ENCODE results near the gene PPAN.
A peak's percentile ranks its signal among the peaks of the same experiment; 100 is the strongest.

Gene PPAN

DNA sequence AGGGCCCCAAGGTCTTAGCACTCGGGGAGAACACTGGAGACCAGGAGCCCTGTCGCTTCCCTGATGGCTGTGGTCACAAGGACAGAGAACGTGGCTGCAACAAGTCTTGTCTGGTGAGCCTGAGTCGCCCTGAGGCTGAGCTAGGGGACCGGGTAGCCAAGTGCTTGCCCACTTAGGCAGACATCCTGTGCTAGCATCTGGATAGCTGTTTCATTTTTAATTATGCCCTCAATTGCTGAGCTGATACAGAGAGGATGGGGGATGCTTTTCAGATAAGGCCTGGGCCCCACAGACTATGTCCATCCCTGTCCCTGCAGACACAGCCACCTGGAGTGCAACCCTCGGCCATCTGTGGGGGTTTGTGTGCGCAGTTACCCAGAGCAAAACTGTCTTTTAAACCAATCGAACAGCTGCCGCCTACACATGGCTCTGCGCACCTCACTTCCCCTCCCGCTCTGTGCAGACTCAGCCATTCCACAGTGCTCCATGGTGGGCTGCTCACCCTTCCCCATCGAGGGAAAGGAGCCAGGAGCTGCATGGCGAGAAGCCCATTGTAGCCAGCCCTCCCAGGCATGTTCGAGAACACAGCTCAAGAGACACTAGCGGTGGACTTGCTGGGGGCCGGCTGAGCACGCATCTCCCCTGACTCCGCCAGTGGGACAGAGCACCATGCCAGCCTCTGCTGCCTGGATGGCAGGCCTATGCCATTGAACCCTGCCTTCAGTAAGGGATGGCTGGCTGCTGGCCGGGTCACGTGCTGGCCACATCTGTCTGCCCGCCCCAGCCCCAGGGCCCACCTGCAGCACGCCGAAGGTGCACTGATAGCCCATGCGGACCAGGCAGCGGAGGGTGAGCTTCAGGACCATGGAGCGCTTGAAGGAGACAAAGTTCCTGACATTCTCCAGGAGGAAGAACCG is 33.0 kb downstream of the PPAN start (continued):
- TF ChIP-seq, protein P1, sequence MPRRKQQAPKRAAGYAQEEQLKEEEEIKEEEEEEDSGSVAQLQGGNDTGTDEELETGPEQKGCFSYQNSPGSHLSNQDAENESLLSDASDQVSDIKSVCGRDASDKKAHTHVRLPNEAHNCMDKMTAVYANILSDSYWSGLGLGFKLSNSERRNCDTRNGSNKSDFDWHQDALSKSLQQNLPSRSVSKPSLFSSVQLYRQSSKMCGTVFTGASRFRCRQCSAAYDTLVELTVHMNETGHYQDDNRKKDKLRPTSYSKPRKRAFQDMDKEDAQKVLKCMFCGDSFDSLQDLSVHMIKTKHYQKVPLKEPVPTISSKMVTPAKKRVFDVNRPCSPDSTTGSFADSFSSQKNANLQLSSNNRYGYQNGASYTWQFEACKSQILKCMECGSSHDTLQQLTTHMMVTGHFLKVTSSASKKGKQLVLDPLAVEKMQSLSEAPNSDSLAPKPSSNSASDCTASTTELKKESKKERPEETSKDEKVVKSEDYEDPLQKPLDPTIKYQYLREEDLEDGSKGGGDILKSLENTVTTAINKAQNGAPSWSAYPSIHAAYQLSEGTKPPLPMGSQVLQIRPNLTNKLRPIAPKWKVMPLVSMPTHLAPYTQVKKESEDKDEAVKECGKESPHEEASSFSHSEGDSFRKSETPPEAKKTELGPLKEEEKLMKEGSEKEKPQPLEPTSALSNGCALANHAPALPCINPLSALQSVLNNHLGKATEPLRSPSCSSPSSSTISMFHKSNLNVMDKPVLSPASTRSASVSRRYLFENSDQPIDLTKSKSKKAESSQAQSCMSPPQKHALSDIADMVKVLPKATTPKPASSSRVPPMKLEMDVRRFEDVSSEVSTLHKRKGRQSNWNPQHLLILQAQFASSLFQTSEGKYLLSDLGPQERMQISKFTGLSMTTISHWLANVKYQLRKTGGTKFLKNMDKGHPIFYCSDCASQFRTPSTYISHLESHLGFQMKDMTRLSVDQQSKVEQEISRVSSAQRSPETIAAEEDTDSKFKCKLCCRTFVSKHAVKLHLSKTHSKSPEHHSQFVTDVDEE (CRISPR knock-in tag; IDR thresholded peaks at IDR 0.05): peak; percentile 40; the same call in 1 of the 2 replicates

DNA sequence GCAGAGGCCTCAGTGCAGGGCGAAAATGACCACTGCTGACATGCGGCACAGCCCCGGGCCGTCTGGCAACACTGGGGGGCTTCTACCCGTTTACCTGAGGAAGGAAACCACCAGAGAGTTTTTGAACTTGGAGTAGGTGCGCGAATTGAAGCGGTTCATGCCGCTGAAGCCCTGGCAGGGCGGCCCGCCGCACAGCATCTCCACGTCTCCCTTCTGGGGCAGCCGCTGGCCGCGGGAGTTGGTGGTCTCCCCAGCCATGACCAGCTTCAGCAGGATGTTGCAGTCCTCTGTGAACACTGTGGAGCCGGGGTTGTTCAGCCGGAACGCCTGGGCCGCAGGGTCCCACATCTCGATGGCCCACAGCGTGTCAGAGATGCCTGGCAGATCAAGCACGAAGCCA is 33.8 kb downstream of the PPAN start:
- no peak for ATAC-seq
- TF ChIP-seq ZNF8 (CRISPR knock-in tag; IDR thresholded peaks at IDR 0.05): no peak
- no peak for TF ChIP-seq ZNF565 (CRISPR knock-in tag; conservative IDR thresholded peaks at IDR 0.05; ENCODE audit: low read depth)
- TF ChIP-seq, protein P2, sequence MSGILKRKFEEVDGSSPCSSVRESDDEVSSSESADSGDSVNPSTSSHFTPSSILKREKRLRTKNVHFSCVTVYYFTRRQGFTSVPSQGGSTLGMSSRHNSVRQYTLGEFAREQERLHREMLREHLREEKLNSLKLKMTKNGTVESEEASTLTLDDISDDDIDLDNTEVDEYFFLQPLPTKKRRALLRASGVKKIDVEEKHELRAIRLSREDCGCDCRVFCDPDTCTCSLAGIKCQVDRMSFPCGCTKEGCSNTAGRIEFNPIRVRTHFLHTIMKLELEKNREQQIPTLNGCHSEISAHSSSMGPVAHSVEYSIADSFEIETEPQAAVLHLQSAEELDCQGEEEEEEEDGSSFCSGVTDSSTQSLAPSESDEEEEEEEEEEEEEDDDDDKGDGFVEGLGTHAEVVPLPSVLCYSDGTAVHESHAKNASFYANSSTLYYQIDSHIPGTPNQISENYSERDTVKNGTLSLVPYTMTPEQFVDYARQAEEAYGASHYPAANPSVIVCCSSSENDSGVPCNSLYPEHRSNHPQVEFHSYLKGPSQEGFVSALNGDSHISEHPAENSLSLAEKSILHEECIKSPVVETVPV (CRISPR knock-in tag; IDR thresholded peaks at IDR 0.05): no peak
- TF ChIP-seq OSR1 (CRISPR knock-in tag; IDR thresholded peaks at IDR 0.05): no peak
- no peak for TF ChIP-seq TOX (CRISPR knock-in tag; IDR thresholded peaks at IDR 0.05; ENCODE audit: borderline replicate concordance)
- no peak for TF ChIP-seq SNAI2 (CRISPR knock-in tag; IDR thresholded peaks at IDR 0.05)
- TF ChIP-seq BACH2 (CRISPR knock-in tag; IDR thresholded peaks at IDR 0.05; ENCODE audit: borderline replicate concordance): no peak
- TF ChIP-seq ZC3H10 (CRISPR knock-in tag; IDR thresholded peaks at IDR 0.05): no peak
- TF ChIP-seq, protein P1 (CRISPR knock-in tag; IDR thresholded peaks at IDR 0.05): no peak
- TF ChIP-seq, protein P3, sequence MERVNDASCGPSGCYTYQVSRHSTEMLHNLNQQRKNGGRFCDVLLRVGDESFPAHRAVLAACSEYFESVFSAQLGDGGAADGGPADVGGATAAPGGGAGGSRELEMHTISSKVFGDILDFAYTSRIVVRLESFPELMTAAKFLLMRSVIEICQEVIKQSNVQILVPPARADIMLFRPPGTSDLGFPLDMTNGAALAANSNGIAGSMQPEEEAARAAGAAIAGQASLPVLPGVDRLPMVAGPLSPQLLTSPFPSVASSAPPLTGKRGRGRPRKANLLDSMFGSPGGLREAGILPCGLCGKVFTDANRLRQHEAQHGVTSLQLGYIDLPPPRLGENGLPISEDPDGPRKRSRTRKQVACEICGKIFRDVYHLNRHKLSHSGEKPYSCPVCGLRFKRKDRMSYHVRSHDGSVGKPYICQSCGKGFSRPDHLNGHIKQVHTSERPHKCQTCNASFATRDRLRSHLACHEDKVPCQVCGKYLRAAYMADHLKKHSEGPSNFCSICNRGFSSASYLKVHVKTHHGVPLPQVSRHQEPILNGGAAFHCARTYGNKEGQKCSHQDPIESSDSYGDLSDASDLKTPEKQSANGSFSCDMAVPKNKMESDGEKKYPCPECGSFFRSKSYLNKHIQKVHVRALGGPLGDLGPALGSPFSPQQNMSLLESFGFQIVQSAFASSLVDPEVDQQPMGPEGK (CRISPR knock-in tag; IDR thresholded peaks at IDR 0.05; ENCODE audit: borderline replicate concordance): no peak
- TF ChIP-seq RARB (CRISPR knock-in tag; IDR thresholded peaks at IDR 0.05): no peak
- no peak for TF ChIP-seq ZFP30 (CRISPR knock-in tag; IDR thresholded peaks at IDR 0.05)
- no peak for TF ChIP-seq TCF4 (CRISPR knock-in tag; IDR thresholded peaks at IDR 0.05; ENCODE audit: borderline replicate concordance)
- TF ChIP-seq, protein P4, sequence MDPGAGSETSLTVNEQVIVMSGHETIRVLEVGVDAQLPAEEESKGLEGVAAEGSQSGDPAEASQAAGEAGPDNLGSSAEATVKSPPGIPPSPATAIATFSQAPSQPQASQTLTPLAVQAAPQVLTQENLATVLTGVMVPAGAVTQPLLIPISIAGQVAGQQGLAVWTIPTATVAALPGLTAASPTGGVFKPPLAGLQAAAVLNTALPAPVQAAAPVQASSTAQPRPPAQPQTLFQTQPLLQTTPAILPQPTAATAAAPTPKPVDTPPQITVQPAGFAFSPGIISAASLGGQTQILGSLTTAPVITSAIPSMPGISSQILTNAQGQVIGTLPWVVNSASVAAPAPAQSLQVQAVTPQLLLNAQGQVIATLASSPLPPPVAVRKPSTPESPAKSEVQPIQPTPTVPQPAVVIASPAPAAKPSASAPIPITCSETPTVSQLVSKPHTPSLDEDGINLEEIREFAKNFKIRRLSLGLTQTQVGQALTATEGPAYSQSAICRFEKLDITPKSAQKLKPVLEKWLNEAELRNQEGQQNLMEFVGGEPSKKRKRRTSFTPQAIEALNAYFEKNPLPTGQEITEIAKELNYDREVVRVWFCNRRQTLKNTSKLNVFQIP (CRISPR knock-in tag; IDR thresholded peaks at IDR 0.05; ENCODE audit: borderline replicate concordance, low read depth): no peak
- TF ChIP-seq ESRRG (CRISPR knock-in tag; IDR thresholded peaks at IDR 0.05): no peak
- TF ChIP-seq GLIS3 (CRISPR knock-in tag; IDR thresholded peaks at IDR 0.05): no peak
- no peak for TF ChIP-seq ARNTL (CRISPR knock-in tag; IDR thresholded peaks at IDR 0.05; ENCODE audit: borderline replicate concordance, low read depth)
- TF ChIP-seq CSDC2 (CRISPR knock-in tag; IDR thresholded peaks at IDR 0.05): no peak
- TF ChIP-seq ZNF70 (CRISPR knock-in tag; IDR thresholded peaks at IDR 0.05): no peak
- TF ChIP-seq, protein P5, sequence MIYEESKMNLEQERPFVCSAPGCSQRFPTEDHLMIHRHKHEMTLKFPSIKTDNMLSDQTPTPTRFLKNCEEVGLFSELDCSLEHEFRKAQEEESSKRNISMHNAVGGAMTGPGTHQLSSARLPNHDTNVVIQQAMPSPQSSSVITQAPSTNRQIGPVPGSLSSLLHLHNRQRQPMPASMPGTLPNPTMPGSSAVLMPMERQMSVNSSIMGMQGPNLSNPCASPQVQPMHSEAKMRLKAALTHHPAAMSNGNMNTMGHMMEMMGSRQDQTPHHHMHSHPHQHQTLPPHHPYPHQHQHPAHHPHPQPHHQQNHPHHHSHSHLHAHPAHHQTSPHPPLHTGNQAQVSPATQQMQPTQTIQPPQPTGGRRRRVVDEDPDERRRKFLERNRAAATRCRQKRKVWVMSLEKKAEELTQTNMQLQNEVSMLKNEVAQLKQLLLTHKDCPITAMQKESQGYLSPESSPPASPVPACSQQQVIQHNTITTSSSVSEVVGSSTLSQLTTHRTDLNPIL (CRISPR knock-in tag; IDR thresholded peaks at IDR 0.05; ENCODE audit: low read depth): no peak
